AG09319 (cell line): ENCODE measurements around the gene PIGA.

Experiments
- DNase-seq: peaks from one replicate; pipeline ENCODE4 v3.0.0-alpha.2; 2010; ENCODE audit warnings: low read depth; ENCODE audit errors: extremely low read depth
- TF ChIP-seq, protein P1 (sequence below): IDR thresholded peaks from 2 replicates; pipeline ENCODE4 v1.5.1; 2011; ENCODE audit warnings: low read depth, mild to moderate bottlenecking, inconsistent platforms, low read length, moderate library complexity

The PIGA gene

DNA sequence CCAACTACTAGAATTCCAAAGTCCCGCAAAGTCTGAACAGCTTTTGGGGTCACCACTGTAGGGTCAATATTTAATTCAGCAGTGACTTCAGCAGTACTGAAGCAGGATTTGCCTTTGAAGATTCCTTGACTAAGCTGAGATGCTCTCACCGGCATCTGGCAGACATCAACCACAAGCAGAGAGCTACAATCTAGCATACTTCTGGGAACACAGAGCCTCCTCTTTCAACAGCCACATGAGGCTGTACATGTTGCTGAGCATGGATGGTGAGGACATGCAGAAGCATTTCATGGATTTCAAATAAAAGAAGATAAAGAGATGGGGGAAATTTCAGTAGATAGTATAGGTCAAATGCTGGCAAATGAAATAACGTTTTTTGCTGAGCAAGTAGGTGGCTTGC lies 13.3 kb downstream of the PIGA start:
- TF ChIP-seq, protein P1, sequence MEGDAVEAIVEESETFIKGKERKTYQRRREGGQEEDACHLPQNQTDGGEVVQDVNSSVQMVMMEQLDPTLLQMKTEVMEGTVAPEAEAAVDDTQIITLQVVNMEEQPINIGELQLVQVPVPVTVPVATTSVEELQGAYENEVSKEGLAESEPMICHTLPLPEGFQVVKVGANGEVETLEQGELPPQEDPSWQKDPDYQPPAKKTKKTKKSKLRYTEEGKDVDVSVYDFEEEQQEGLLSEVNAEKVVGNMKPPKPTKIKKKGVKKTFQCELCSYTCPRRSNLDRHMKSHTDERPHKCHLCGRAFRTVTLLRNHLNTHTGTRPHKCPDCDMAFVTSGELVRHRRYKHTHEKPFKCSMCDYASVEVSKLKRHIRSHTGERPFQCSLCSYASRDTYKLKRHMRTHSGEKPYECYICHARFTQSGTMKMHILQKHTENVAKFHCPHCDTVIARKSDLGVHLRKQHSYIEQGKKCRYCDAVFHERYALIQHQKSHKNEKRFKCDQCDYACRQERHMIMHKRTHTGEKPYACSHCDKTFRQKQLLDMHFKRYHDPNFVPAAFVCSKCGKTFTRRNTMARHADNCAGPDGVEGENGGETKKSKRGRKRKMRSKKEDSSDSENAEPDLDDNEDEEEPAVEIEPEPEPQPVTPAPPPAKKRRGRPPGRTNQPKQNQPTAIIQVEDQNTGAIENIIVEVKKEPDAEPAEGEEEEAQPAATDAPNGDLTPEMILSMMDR: no peak
- no peak for DNase-seq

DNA sequence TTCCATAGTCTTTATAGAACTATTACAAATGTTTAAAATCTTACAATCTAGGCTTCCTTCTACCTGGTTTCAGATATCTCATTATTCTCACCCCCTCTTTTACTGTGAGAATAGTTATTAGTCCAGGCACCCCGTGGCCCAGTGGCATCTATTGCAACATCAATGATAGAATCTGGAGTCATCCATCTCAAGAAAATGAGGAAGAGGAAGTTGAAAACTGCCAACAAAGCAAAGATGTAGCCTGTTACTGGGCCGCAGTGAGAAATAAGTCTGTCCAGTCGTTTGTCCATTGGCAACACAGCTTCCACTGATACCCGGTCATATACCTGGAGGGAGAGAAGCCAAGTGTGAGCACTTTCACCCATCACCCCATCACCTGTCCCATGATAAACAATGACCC lies 13.9 kb downstream of the PIGA start:
- TF ChIP-seq, protein P1: no peak
- no peak for DNase-seq

DNA sequence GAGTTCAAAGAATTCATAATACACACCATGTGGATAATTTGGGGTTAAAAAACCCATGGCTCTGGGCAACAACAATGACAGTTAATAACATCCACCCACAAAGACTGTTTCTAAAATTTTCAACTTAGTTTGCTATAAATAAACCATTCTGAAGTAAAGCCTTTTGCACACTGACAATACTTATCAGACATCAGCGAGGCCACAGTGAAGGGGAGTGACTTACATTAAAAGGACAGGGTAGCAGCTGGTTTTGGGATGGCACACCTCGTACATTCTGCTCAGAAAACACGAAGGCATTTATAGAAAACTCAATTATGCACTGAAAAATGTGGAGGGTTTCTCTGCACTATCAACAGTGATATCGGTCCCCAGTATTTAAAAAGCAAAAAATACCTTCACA lies 15.0 kb downstream of the PIGA start:
- TF ChIP-seq, protein P1: no peak

DNA sequence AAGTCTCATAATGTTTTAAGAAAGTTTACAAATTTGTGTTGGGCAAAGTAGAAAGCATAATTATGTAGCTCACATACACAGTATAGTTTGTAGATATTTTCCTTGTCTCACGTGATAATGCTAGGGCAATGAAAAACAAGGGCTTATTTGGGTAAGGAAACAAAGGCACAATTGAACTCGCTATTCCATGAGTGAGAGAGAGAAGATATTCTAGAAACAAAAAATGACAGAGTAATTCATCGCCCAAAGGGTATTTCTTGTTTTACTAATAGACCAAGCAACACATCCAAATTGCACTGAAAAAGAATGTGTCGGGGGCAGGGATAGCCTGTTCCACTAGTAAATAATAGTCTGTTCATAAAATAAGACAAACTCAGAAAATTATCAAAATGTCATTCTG lies 16.2 kb downstream of the PIGA start:
- DNase-seq: no peak
- TF ChIP-seq, protein P1: no peak

More for the DNA sequence above, 15.0 kb downstream of the PIGA start:
- DNase-seq: no peak

DNA sequence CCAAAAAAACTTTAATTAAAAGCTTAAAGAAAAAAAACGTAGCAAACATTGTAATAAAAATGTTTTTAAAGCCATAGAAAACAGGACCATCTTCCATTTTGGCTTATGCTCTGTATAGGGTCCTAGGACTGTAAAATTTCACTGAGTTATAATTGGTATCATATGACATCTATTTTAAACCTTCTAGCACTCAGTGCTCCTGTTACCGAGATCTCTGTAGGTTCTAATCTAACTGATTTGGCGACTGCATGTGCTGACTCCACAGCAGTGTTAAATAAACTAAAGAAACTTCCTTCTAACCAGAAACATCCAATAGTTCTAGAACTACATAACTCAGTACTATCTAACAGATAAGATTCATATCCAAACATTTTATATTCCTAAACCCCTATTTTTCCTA lies 19.8 kb downstream of the PIGA start, which contains the start of gene ASB11:
Gene ASB11 (minus strand): TSS at position 132 of the 400 bp plus-strand sequence. CDS start 35 bp downstream, at position 97.
- no peak for DNase-seq
- TF ChIP-seq, protein P1: no peak

DNA sequence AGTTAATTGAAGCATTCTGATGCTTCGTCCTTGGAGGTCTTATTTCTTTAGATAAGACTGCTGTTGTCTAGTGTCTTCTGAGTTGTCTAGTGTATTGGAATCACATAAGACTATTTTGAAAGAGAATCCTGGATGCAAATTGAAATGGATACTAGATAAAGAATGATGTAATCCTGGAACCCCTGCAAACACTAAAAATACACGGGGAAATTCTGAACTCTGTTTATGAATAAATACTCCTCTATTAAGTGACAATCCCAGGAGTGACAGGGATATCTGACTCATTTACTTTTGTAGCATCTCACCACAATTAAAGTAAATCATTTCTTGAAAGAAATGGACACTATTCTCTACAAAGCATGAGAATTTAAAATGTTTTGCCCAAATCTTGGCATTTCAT lies 20.9 kb downstream of the PIGA start:
- DNase-seq: no peak
- TF ChIP-seq, protein P1: no peak

DNA sequence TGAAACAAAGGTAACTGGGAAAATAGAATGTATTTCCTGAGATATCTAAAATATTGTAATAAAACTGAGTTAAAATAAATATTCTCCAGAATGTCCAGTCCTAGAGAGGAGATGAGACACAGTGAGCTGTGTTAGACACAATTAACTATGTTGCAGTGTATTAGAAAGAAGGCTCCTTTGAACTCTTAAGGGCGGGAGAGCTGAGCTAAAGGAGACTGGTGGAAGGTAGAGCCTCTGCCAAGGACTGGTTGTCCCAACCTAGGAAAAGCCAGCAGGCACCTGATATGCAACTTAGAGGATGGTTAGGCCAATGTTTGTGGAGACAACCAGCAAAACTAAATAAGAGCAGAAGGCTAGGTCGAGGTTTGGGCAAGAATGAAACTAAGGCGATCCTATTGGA lies 24.2 kb downstream of the PIGA start:
- no peak for DNase-seq
- TF ChIP-seq, protein P1: no peak
